T-helper 17 cell (primary cell): ENCODE measurements around the gene TOM1. TPM values are rescaled to one million over a fixed set of nuclear protein-coding genes. Genes with fewer than 3 reads are reported as not detected.

ENCODE experiments used
- ATAC-seq: fragments of 150-1000 bp; cut with Tn5 transposase; 2 replicates; pipeline ENCODE4 v1.10.0; 2021; ENCODE audit warnings: mild to moderate bottlenecking, moderate library complexity
- DNase-seq, 3 donors: peaks; one replicate each; pipeline versions ENCODE4 v3.0.0 to v3.0.0-alpha.2; 2020 to 2021
- H3K9me3 ChIP-seq: one replicate; pipeline ENCODE4 v1.7.0; 2013; ENCODE audit warnings: low read length, mild to moderate bottlenecking; ENCODE audit not compliant: control insufficient read depth, poor library complexity, severe bottlenecking
- H3K27ac Mint-ChIP-seq: one replicate; pipeline ENCODE4 v1.8.0; 2022; ENCODE audit warnings: mild to moderate bottlenecking, moderate library complexity, mixed read lengths
- H3K27me3 Mint-ChIP-seq: one replicate; pipeline ENCODE4 v1.8.0; 2022; ENCODE audit warnings: mixed read lengths
- H3K36me3 Mint-ChIP-seq: one replicate; pipeline ENCODE4 v1.8.0; 2022; ENCODE audit warnings: low read depth, mixed read lengths
- H3K4me1 Mint-ChIP-seq: one replicate; pipeline ENCODE4 v1.8.0; 2022; ENCODE audit warnings: mild to moderate bottlenecking, mixed read lengths
- H3K4me3 Mint-ChIP-seq: one replicate; pipeline ENCODE4 v1.8.0; 2022; ENCODE audit warnings: mild to moderate bottlenecking, moderate library complexity, mixed read lengths
- total RNA-seq, 4 donors: library from RNA in 2 of 4; stranded (reverse) in 2 of 4; gene quantifications; one replicate each; pipeline ENCODE4 v1.2.3 and lab custom pipeline; 2022 to 2026

The TOM1 gene
- total RNA-seq, 2 donors from 2014 or later, result 166 to 178 TPM

DNA sequence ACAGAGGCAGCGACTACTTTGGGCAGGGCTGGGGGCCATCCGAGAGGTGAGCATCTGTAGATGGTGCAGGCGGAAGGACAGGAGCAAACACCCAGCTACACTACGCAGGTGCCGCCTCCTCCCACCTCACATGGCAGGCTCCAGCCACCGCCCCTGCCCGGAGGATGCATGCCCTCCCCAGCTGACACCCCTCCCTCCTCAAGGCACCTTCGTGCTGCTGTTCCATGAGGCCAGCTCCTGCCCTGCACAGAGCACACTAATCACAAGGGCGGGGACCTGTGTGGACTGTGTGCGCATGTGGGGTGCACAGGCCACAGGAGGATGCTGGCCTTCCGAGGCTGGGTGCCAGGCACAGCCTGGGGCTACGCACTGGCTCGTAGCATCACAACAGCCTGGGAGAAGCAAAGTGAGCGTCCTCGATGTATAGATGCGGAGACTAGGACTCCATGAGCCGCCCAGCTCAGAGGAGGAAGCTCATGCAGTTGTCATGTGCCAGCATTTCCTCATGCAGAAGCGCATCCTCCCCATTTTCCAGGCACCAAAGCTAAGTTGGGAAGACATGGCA, 48.4 kb downstream of the TOM1 start:
- Mint-ChIP-seq H3K27ac (peak overlapping the region; percentile 11), H3K36me3 (peaks cover 4% of the 10 kb centered on the region), H3K4me1 (peaks cover 24% of the 10 kb centered on the region), H3K27me3 (peaks cover 5% of the 10 kb centered on the region), H3K4me3 (peak overlapping the region; percentile 41)
- ATAC-seq (no peak), DNase-seq (no peak)
- no peaks in the 10 kb centered on the region for H3K9me3 ChIP-seq

DNA sequence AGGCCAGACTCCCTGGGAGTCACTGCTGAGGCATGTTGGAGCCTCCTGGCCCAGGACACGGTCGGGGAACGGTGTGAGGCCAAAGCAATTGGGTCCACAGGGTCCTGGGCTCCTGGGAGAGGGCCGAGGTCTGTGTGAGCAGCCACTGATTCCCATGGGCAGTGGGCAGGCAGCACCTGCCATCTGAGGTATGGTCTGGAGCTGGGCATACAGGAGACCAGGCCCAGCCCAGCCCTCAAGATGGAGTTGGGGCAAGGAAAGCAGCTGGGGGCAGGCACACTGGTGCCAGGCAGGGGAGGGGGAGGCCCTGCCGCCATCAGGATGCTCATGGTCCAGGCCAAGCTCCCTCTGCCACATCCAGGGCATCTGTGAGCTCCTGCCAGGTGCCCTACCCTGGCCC, 49.0 kb downstream of the TOM1 start:
- peak overlapping the region; percentile 36 for H3K4me3 Mint-ChIP-seq
- H3K36me3 Mint-ChIP-seq, result peaks cover 4% of the 10 kb centered on the region
- H3K9me3 ChIP-seq, result no peaks in the 10 kb centered on the region
- peaks cover 5% of the 10 kb centered on the region for H3K27me3 Mint-ChIP-seq
- DNase-seq, result no peak
- peak overlapping the region; percentile 11 for H3K27ac Mint-ChIP-seq
- no peak for ATAC-seq
- peaks cover 24% of the 10 kb centered on the region for H3K4me1 Mint-ChIP-seq

DNA sequence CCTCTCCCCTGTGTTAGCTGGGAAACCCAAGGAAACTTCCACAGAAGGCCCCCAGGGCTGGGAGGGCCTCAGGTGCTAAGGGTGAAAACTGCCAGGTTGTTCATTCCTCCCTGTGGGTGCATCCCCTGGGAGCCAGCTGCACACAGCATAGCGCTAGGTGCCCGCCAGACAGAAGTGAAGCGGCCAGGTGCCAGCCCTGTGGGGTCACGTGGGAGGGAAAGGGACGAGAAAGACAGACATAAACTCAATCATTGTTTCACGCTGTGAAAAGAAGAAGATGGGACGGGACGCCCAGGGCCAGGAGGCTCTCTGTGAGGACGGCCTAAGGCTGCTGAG, 49.6 kb downstream of the TOM1 start:
- H3K9me3 ChIP-seq, result no peaks in the 10 kb centered on the region
- Mint-ChIP-seq H3K27ac (peak overlapping the region; percentile 81), H3K4me3 (peak overlapping the region; percentile 90), H3K36me3 (peaks cover 4% of the 10 kb centered on the region), H3K4me1 (peaks cover 24% of the 10 kb centered on the region), H3K27me3 (peaks cover 5% of the 10 kb centered on the region)
- no peak for ATAC-seq
- no peak for DNase-seq

DNA sequence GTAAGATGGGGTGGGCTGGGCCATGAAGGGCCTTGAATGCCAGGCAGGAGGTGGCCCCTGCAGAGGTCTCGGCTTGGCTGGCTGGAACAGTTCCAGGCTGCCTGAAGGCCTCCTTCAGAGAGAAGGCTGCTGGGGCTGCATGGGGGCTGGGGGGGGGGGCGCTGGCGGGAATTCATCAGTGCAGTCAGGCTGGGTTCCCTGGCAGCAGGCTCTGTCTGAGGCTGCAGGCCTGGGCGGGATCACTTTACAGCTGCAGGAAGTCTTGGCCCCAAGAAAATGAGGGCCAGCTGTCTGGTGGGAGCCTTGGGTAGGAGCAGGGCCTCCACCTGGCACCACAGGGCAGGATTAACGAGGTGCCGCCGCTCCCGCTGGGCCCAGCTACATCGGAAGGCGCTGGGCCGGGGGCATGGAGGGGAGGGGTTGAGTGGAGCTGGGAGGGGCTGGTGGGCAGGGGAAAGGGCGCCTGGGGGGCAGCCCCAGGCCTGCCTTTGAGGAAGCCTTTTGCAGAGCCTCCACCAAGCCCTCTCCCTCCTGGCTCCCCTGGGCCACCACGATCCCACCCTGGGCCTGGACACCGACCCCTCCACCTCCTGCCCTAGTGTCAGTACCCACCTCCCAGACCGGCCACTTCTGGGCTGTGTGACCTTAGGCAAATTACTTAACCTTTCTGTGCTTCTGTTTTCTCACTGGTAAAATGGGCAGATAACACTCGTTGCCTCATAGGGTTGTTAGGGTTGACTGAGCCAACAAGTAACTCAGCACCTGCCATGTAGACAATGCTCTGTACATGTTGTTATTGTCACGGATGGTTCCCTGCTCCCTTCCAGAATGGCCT, 50.2 kb downstream of the TOM1 start:
- Mint-ChIP-seq H3K36me3 (peaks cover 4% of the 10 kb centered on the region), H3K4me3 (peak overlapping the region; percentile 90), H3K27me3 (peaks cover 5% of the 10 kb centered on the region), H3K4me1 (peaks cover 24% of the 10 kb centered on the region), H3K27ac (peak overlapping the region; percentile 81)
- peak; percentile 18 for ATAC-seq
- no peak for DNase-seq
- no peaks in the 10 kb centered on the region for H3K9me3 ChIP-seq

DNA sequence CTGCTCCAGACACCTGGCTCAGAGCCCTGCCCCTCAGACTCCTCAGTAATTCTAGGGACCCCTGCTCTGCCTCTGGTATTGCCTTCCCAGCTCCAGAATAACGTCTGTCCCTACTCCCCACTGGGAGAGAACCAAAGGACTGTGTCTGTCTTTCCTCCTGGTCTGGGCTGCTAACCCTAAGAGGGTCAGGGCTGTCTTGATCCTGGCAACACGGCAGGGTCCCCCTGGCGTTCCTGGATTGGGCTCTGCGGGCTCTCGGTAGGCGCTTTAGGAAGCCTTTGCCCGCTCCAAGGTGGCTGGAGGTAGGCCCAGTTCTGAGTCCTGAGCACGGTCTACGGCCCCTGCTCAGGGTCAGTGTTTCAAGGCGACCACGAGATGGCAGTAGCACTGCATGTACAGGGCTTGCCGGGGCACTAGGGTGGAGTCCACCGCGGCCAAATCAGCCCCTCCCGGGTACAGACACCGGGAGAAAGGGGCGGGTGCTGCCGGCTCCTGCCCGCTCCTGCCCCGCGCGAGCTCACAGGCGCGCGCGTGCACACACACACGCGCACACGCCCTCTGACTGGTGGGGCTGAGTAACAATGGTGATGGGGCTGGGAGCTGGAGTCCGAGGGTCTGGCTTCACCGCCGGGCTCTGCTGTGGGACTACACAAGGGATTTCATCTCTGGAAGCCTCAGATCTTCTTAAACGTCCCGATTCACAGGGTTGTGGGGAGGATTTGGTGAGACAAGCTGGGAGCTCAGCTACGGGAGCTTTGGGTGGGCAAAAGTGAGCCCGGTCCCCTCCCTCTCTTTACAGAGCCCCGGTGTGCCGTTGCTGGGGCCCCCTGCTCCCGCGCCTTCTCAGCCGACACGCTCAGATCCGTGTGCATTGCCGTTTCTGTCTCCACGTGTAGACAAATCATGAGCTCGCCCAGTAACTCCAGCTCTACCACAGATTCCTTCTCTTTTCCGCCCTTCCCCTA, 51.1 kb downstream of the TOM1 start:
- Mint-ChIP-seq H3K4me3 (peak overlapping the region; percentile 90), H3K27me3 (peaks cover 9% of the 10 kb centered on the region), H3K36me3 (peaks cover 3% of the 10 kb centered on the region), H3K27ac (peak overlapping the region; percentile 81), H3K4me1 (peaks cover 21% of the 10 kb centered on the region)
- H3K9me3 ChIP-seq, result no peaks in the 10 kb centered on the region
- DNase-seq, result peak; percentile 74 to 75 (median 75)
- ATAC-seq, result peak; percentile 85

DNA sequence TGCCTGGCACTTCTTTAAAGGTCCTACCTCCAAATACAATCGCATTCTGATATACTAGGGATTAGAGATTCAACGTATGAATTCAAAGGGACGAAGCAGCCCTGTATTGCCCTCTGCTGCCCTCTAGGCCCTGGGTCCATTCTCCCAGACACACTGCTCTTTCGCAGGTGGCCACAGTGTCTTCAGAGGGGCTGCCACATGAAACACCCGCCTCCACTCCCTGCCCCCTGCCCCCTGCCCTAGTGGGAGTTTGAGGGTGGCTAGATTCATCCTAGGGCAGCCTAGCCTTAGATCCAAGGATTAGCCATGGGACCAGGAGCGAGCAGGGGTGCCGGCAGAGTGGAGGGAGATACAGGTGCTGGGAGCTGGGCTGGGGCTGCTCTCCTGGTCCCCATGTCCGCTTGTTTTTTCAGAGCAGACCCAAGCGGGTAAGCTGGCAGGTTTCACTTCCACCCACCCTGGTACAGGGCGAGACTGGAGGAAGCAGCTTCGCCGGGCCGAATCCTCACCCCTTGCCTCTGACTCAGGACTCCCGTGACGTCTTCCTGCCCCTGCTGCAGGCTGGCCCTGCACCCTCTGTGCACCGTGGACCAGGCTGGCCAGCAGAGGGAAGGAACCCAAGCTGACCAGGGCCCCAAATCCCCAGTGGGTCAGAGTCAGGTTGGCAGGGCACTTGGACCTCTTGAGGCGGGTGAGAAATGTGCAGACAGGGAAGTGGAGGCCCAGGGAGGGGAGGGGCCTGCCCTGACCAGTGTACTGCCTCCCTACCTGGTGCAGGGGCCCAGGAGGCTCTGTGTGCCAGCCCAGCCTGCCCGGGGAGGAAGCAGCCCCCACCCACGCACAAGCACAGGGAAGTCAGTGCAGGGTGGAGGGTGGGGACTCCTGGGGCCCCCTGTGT, 52.8 kb downstream of the TOM1 start:
- ATAC-seq, result peak; percentile 32
- peaks cover 21% of the 10 kb centered on the region for H3K4me1 Mint-ChIP-seq
- H3K27ac Mint-ChIP-seq, result peak overlapping the region; percentile 81
- peaks cover 3% of the 10 kb centered on the region for H3K36me3 Mint-ChIP-seq
- H3K9me3 ChIP-seq, result no peaks in the 10 kb centered on the region
- peak overlapping the region; percentile 90 for H3K4me3 Mint-ChIP-seq
- H3K27me3 Mint-ChIP-seq, result peaks cover 15% of the 10 kb centered on the region
- no peak for DNase-seq

DNA sequence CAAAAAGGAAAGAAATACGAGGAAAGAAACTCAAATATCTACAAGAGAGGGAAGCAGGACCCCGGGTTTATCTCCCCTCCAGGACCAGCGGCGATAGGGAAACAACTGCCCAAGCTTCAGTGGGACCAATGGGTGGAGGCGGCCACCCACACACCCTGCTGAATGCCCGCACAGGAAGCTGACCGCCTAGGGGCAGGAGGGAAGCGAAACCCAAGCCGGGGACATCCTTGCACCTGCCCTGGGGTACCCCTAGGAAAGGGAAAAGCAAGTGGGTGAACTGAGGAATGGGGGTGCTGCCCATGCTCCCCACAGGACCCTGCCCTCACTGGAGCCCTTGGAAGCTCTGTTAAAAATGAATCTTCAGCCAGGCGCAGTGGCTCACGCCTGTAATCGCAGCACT, 53.6 kb downstream of the TOM1 start:
- peak overlapping the region; percentile 43 for H3K4me3 Mint-ChIP-seq
- H3K4me1 Mint-ChIP-seq, result peaks cover 21% of the 10 kb centered on the region
- H3K27ac Mint-ChIP-seq, result no peak overlapping the region
- H3K9me3 ChIP-seq, result no peaks in the 10 kb centered on the region
- H3K27me3 Mint-ChIP-seq, result peaks cover 15% of the 10 kb centered on the region
- no peak for DNase-seq
- no peak for ATAC-seq
- no peaks in the 10 kb centered on the region for H3K36me3 Mint-ChIP-seq

DNA sequence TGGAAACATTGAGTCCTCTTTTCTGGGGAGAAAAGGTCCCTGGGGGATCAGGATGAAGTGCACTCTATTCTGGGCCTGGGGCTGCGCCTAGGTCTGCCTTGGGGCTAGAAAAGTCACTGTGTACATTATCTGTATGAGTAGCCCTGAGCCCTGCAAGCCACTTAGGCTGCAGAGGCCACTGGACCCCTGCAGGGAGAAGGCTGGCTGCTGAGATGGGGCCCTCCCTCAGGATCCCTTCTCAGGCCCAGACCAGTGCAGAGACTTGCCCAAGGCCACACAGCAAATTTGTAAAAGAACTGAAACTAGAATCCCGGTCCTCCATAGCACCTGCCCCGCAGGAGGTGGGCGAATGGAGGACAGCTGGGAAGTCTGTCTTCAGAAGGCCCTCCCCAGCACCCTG, 54.4 kb downstream of the TOM1 start:
- H3K27ac Mint-ChIP-seq, result peak overlapping the region; percentile 16
- peaks cover 21% of the 10 kb centered on the region for H3K4me1 Mint-ChIP-seq
- DNase-seq, result no peak
- H3K27me3 Mint-ChIP-seq, result peaks cover 15% of the 10 kb centered on the region
- no peak overlapping the region for H3K4me3 Mint-ChIP-seq
- H3K9me3 ChIP-seq, result no peaks in the 10 kb centered on the region
- no peak for ATAC-seq
- no peaks in the 10 kb centered on the region for H3K36me3 Mint-ChIP-seq

DNA sequence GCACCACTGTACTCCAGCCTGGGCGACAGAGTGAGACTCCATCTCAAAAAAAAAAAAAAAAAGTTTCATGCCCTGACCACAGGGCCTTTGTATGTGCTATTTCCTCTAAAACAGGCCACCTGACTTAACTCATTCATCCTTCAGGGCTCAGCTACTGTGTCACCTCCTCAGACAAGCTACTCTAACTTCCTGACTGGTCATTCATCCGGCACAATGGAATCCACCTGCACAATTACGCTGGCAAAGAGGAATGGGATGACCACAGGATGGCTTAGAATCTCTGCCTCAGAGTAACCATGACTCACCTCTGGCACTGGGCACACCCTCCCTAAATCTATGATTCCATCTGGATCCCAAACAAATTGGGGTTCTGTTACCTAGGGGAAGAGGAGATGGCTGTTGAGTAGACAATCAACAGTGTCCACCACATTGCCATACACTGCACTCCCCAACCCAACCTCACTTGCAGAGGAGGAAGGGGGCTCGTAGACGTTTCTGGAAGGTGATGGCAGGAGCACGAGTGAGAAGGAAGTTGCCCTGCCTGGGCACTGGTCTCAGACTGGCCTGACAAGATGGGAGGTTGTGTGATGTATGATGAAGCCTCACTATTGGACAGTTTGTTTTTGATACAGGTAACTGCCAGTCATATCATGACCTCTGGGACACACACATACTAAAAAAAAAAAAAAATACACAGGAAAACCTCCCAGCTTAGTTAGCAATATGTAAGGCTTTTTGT, 58.4 kb downstream of the TOM1 start:
- no peak overlapping the region for H3K4me3 Mint-ChIP-seq
- H3K36me3 Mint-ChIP-seq, result no peaks in the 10 kb centered on the region
- no peaks in the 10 kb centered on the region for H3K4me1 Mint-ChIP-seq
- H3K27ac Mint-ChIP-seq, result no peak overlapping the region
- ATAC-seq, result no peak
- peaks cover 10% of the 10 kb centered on the region for H3K27me3 Mint-ChIP-seq
- no peak for DNase-seq
- H3K9me3 ChIP-seq, result no peaks in the 10 kb centered on the region

DNA sequence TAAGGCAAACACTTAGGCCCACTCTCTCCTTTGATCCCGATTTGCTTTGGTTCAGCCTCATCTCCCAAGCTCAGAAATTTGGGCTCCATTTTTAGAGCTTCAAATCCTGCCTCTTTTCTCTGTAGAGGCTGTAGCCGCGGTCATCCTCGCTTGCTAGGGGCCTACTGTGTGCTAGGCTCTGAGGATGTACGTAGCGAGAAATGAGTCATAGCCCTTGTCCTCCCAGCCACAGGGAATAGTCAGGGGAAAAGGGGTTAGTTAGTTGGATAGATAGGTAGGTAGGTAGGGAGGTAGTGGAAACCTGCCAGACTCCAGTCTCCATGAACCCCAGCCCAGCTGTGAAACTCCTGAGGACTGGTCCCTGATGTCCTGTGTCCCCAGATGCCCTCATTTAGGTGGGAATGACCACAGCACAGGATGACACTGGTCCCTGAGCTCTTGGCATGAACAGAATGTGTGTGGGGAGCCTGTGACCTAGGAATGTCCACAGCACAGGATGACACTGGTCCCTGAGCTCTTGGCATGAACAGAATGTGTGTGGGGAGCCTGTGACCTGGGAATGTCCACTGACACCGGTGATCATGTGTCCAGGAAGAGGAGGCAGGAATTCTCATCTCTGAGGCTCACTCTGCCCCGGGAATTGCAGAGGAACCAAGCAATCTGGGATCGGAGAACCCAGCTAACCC, 59.8 kb downstream of the TOM1 start:
- Mint-ChIP-seq H3K4me1 (no peaks in the 10 kb centered on the region), H3K4me3 (no peak overlapping the region), H3K27ac (no peak overlapping the region), H3K27me3 (peaks cover 10% of the 10 kb centered on the region), H3K36me3 (no peaks in the 10 kb centered on the region)
- ATAC-seq (no peak), DNase-seq (no peak)
- H3K9me3 ChIP-seq, result no peaks in the 10 kb centered on the region

DNA sequence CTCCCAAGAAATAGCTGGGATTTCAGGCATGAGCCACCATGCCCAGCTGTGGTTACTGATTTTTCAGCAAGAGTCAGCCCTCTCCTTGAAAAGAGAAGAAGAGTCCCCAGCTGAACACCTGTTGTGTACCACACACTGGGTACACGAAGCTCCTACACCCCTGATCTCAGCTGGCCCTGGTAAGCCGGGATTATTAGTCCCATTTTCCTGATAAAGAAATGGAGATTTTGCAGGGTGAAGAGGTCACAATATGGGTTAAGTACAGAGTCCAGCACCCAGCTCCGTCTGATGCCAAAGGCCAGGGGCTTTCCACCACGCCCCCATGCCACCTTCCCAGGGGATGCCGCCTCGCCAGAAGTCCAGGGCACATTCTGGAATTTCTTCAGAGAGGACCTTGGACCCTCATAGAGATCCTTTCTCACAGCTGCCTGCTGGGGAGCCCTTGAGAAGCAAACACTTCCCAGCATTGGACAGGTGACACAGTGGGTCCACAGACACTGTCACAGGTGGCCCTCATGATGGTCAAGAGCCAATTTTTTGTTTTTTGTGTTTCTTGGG, 61.4 kb downstream of the TOM1 start:
- Mint-ChIP-seq H3K27me3 (peaks cover 14% of the 10 kb centered on the region), H3K36me3 (no peaks in the 10 kb centered on the region), H3K4me3 (no peak overlapping the region), H3K27ac (no peak overlapping the region), H3K4me1 (peaks cover 3% of the 10 kb centered on the region)
- H3K9me3 ChIP-seq, result no peaks in the 10 kb centered on the region
- DNase-seq (no peak), ATAC-seq (no peak)
